Adipose tissue (tissue), 3 donors: ENCODE data around the gene KLRG1. TPM values are rescaled to one million over a fixed set of nuclear protein-coding genes. Genes with fewer than 3 reads are reported as not detected.

Experiments
- H3K27ac ChIP-seq: one replicate; pipeline ENCODE4 v1.5.1; 2013; ENCODE audit warnings: low read depth, low read length
- WGBS, 3 donors: extraction: QIAGEN DNeasy Blood & Tissue Kit; methylation state at CpG; one replicate each; pipeline ENCODE4 v1.1.7; 2013; 5-methylcytosine and 5-hydroxymethylcytosine counted together
- polyA plus RNA-seq, 3 donors: library from polyadenylated mRNA; stranded (reverse); fragments of 200-250 nt; gene quantifications; one replicate each; pipeline ENCODE4 v1.2.3, GENCODE V29; 2013
- donor health status: healthy with polysubstance abuse.
- donor health status: Bipolar disorder and iron deficiency.
- donor health status: healthy.

Gene KLRG1
- polyA plus RNA-seq, 3 donors, result 0.87 to 9.2 (median 4.2) TPM

GRCh38 chr12:8969861-8970411, 19.4 kb upstream of the KLRG1 start:
- no peak overlapping the region for H3K27ac ChIP-seq
- WGBS, 3 donors, result 54 to 73% (median 68%) methylated on average over 2 of the region's 2 CpGs

GRCh38 chr12:8970432-8970831, 18.9 kb upstream of the KLRG1 start:
- WGBS, 3 donors, result 79 to 94% (median 79%) methylated on average over 1 of the region's 1 CpG
- no peak overlapping the region for H3K27ac ChIP-seq

GRCh38 chr12:8980137-8980536, 9.2 kb upstream of the KLRG1 start:
- WGBS, 3 donors, result 85 to 95% (median 93%) methylated on average over 3 of the region's 3 CpGs
- H3K27ac ChIP-seq, result no peak overlapping the region

GRCh38 chr12:8985213-8985754, 4.1 kb upstream of the KLRG1 start:
- 79 to 96% (median 87%) methylated on average over 1 of the region's 1 CpG for WGBS, 3 donors
- no peak overlapping the region for H3K27ac ChIP-seq

GRCh38 chr12:8987163-8987562, 2.2 kb upstream of the KLRG1 start:
- no peak overlapping the region for H3K27ac ChIP-seq

- WGBS, 3 donors, result 58 to 64% (median 62%) methylated on average over 1 of the region's 1 CpG
- H3K27ac ChIP-seq, result no peak overlapping the region
These were observed 1.7 kb upstream of the KLRG1 start for GRCh38 chr12:8987685-8988084.

GRCh38 chr12:8991371-8992345, 2.3 kb downstream of the KLRG1 start:
- no peak overlapping the region for H3K27ac ChIP-seq
- WGBS, 3 donors, result 39 to 57% (median 48%) methylated on average over 6 of the region's 6 CpGs

- no peak overlapping the region for H3K27ac ChIP-seq
- WGBS, 3 donors, result 81 to 91% (median 83%) methylated on average over 3 of the region's 3 CpGs
These were observed 4.5 kb downstream of the KLRG1 start for GRCh38 chr12:8993827-8994226.

- 82 to 88% (median 86%) methylated on average over 4 of the region's 4 CpGs for WGBS, 3 donors
- H3K27ac ChIP-seq, result no peak overlapping the region
These were observed 5.9 kb downstream of the KLRG1 start for GRCh38 chr12:8995021-8995775.

GRCh38 chr12:8996682-8997405, 7.5 kb downstream of the KLRG1 start:
- WGBS, 3 donors, result 78 to 87% (median 80%) methylated on average over 5 of the region's 5 CpGs

GRCh38 chr12:9001233-9001632, 11.9 kb downstream of the KLRG1 start:
- no peak overlapping the region for H3K27ac ChIP-seq
- 73 to 92% (median 89%) methylated on average over 4 of the region's 4 CpGs for WGBS, 3 donors

More at GRCh38 chr12:8996682-8997405, 7.5 kb downstream of the KLRG1 start:
- H3K27ac ChIP-seq, result no peak overlapping the region

GRCh38 chr12:9002335-9002734, 13.0 kb downstream of the KLRG1 start:
- H3K27ac ChIP-seq, result no peak overlapping the region

GRCh38 chr12:9022592-9022991, 33.2 kb downstream of the KLRG1 start:
- H3K27ac ChIP-seq, result no peak overlapping the region
- WGBS, 3 donors, result 70 to 97% (median 92%) methylated on average over 2 of the region's 2 CpGs

GRCh38 chr12:9024512-9024911, 35.2 kb downstream of the KLRG1 start:
- no peak overlapping the region for H3K27ac ChIP-seq
- whole genome bisulfite sequencing, 3 donors, result 94 to 95% (median 95%) methylated on average over 2 of the region's 2 CpGs

GRCh38 chr12:9027161-9028059, 38.1 kb downstream of the KLRG1 start:
- WGBS, 3 donors, result 91 to 94% (median 91%) methylated on average over 7 of the region's 7 CpGs

GRCh38 chr12:9030776-9031175, 41.4 kb downstream of the KLRG1 start:
- 76 to 78% (median 76%) methylated on average over 2 of the region's 2 CpGs for WGBS, 3 donors
- no peak overlapping the region for H3K27ac ChIP-seq

More at GRCh38 chr12:9027161-9028059, 38.1 kb downstream of the KLRG1 start:
- no peak overlapping the region for H3K27ac ChIP-seq

GRCh38 chr12:9032202-9032964, 43.0 kb downstream of the KLRG1 start:
- no peak overlapping the region for H3K27ac ChIP-seq
- WGBS, 3 donors, result 65 to 82% (median 67%) methylated on average over 5 of the region's 5 CpGs
